Heart left ventricle (tissue), 13 donors: Measurements from ENCODE around the gene BHLHA9.

Source experiments
- CTCF ChIP-seq, 12 donors: fragments of 200-600 bp; sonication (generic) in 4 of 12; IDR thresholded peaks; one replicate each; pipeline versions ENCODE4 v1.5.0 to v1.8.0; 2018 to 2022; ENCODE audit warnings: antibody characterized with exemption in 12 of 12, mild to moderate bottlenecking in 5 of 12
- POLR2A ChIP-seq, 2 donors: fragments of 450-650 bp; IDR thresholded peaks; one replicate each; pipeline ENCODE4 v1.6.1; 2017; ENCODE audit warnings: antibody characterized with exemption in 2 of 2, mild to moderate bottlenecking in 2 of 2, moderate library complexity in 2 of 2
- donor health status: ischemic (EF 13 %, LVEDD 7.1; RV severe dilation, severe dysfunction).
- donor health status: DM: no; HTN: yes; CAD: no.
- donor health status: DM: no; HTN: no; CAD: no.
- donor health status: ischemic (EF 25% LVEDD 6.9; RV normal size, moderate dysfunction).
- donor health status: ischemic (EF 25% LVEDD 5.7; RV mildly dilated, moderate dysfunction).
- donor health status: ischemic (EF 35%, LVEDD 5.7; RV mildly dilated, moderate dysfunction).
- donor health status: nonischemic (EF 11% LVEDD 7.7; RV severe dilation, severe dysfunction).
- donor health status: DM: yes; HTN: yes; CAD: no.
- donor health status: PGD.
- donor health status: ischemic (EF 29% LVEDD 5.4; RV normal size, mild dysfunction).
- donor health status: nonischemic (EF 23%, LVEDD 6.1; RV moderate dilation, normal function).

- no peak for TF ChIP-seq POLR2A (IDR thresholded peaks at IDR 0.05)
- no peak for TF ChIP-seq CTCF (IDR thresholded peaks at IDR 0.05)
These were observed 10.4 kb downstream of the BHLHA9 start for GRCh38 chr17:1280652-1281051.
